B cell (primary cell): ENCODE data around the gene CD2. TPM values are rescaled to one million over a fixed set of nuclear protein-coding genes. Genes with fewer than 3 reads are reported as not detected.

ENCODE experiments used
- ATAC-seq: fragments of 200-7000 bp; cut with Tn5 transposase; one replicate; pipeline ENCODE4 v1.10.0; 2021; ENCODE audit warnings: low read depth, mild to moderate bottlenecking, moderate number of reproducible peaks, moderate library complexity
- CTCF ChIA-PET: fragments of 350-600 bp; sonication (Branson Sonifier 250); formaldehyde crosslinking; loops from one replicate; lab custom pipeline; 2021; ENCODE audit warnings: antibody characterized with exemption, inconsistent platforms; lab: Charles Lee
- POLR2A ChIA-PET: fragments of 350-600 bp; sonication (Branson Sonifier 250); formaldehyde crosslinking; loops from one replicate; lab custom pipeline; 2021; ENCODE audit warnings: antibody characterized with exemption; lab: Charles Lee
- DNase-seq: peaks from one replicate; pipeline ENCODE4 v3.0.0; 2013
- H2AFZ ChIP-seq: 2 replicates; pipeline ENCODE4 v1.6.1; 2012; ENCODE audit warnings: mild to moderate bottlenecking, low read depth, low read length; ENCODE audit not compliant: insufficient read depth, poor library complexity, severe bottlenecking
- H3K27ac ChIP-seq, 2 donors: 1 replicate in 1 of 2; 2 replicates in 1 of 2; pipeline ENCODE4 v1.5.1; 2012 to 2013; ENCODE audit warnings: low read length in 2 of 2, mild to moderate bottlenecking in 2 of 2, moderate library complexity in 1 of 2
- H3K27me3 ChIP-seq, 4 experiments: fragments of 200-600 bp in 1 of 4; sonication (generic) in 1 of 4; replicated peaks in 1 of 4; 1 replicate in 2 of 4; 2 replicates in 2 of 4; pipeline versions ENCODE4 v1.6.1 to v1.7.0; 2013 to 2016; ENCODE audit warnings: low read length in 3 of 4, mild to moderate bottlenecking in 2 of 4, mixed read lengths in 1 of 4, moderate library complexity in 1 of 4; ENCODE audit not compliant: insufficient read depth in 4 of 4, control insufficient read depth in 3 of 4; ENCODE audit errors: control extremely low read depth in 1 of 4
- H3K36me3 ChIP-seq, 2 experiments: replicated peaks in 1 of 2; 1 replicate in 1 of 2; 2 replicates in 1 of 2; pipeline versions ENCODE4 v1.6.1 to v1.7.1; 2013; ENCODE audit warnings: low read length in 1 of 2; ENCODE audit not compliant: insufficient read depth in 2 of 2, control insufficient read depth in 1 of 2; ENCODE audit errors: control extremely low read depth in 1 of 2, extremely low read depth in 1 of 2
- H3K4me1 ChIP-seq, 2 donors: fragments of 200-600 bp in 1 of 2; sonication (generic) in 1 of 2; 1 replicate in 1 of 2; 2 replicates in 1 of 2; pipeline versions ENCODE4 v1.5.1 to v1.6.1; 2013 to 2017; ENCODE audit warnings: low read length in 2 of 2; ENCODE audit not compliant: control insufficient read depth in 2 of 2, insufficient read depth in 2 of 2
- H3K4me2 ChIP-seq: replicated peaks from 2 replicates; pipeline ENCODE3; 2012; ENCODE audit warnings: mild to moderate bottlenecking, low read depth, low read length; ENCODE audit not compliant: poor library complexity, severe bottlenecking
- H3K4me3 ChIP-seq, 5 experiments: fragments of 200-600 bp in 1 of 5; sonication (generic) in 1 of 5; 1 replicate in 3 of 5; 2 replicates in 2 of 5; pipeline versions ENCODE4 v1.5.1 to v1.7.0; 2011 to 2016; ENCODE audit warnings: low read length in 4 of 5, mild to moderate bottlenecking in 4 of 5, low read depth in 2 of 5, control low read depth in 1 of 5, moderate library complexity in 1 of 5; ENCODE audit not compliant: insufficient read depth in 1 of 5; ENCODE audit errors: control extremely low read depth in 1 of 5, extremely low read depth in 1 of 5
- H3K79me2 ChIP-seq: fragments of 200-600 bp; sonication (generic); one replicate; pipeline ENCODE4 v1.6.0; 2016; ENCODE audit warnings: low read length; ENCODE audit not compliant: control insufficient read depth, insufficient read depth
- H3K9ac ChIP-seq: fragments of 200-600 bp; sonication (generic); 2 replicates; pipeline ENCODE4 v1.6.1; 2017; ENCODE audit warnings: mild to moderate bottlenecking, low read length, moderate library complexity
- H3K9me3 ChIP-seq, 3 donors: one replicate each; pipeline versions ENCODE4 v1.6.1 to v1.7.1; 2013; ENCODE audit warnings: low read length in 2 of 3; ENCODE audit not compliant: control insufficient read depth in 2 of 3, insufficient read depth in 1 of 3; ENCODE audit errors: control extremely low read depth in 1 of 3
- H4K20me1 ChIP-seq: 2 replicates; pipeline ENCODE4 v1.6.0; 2012; ENCODE audit warnings: mild to moderate bottlenecking, low read length; ENCODE audit not compliant: insufficient read depth, control insufficient read depth, poor library complexity, severe bottlenecking
- H3K27ac Mint-ChIP-seq: one replicate; pipeline ENCODE4 v1.8.0; 2021; ENCODE audit warnings: mixed read lengths
- H3K27me3 Mint-ChIP-seq: one replicate; pipeline ENCODE4 v1.8.0; 2021; ENCODE audit warnings: mixed read lengths
- H3K4me1 Mint-ChIP-seq: one replicate; pipeline ENCODE4 v1.8.0; 2021; ENCODE audit warnings: mixed read lengths
- H3K4me3 Mint-ChIP-seq: one replicate; pipeline ENCODE4 v1.8.0; 2021; ENCODE audit warnings: mixed read lengths
- H3K9me3 Mint-ChIP-seq: one replicate; pipeline ENCODE4 v1.8.0; 2022; ENCODE audit warnings: mixed read lengths; ENCODE audit not compliant: insufficient read depth
- EZH2 ChIP-seq: IDR thresholded peaks from 2 replicates; pipeline ENCODE4 v1.6.1; 2012; ENCODE audit warnings: borderline replicate concordance, low read depth, mild to moderate bottlenecking, moderate library complexity, low read length; ENCODE audit not compliant: insufficient read depth, poor library complexity, severe bottlenecking
- WGBS: methylation state at CpG from one replicate; pipeline ENCODE4 v1.1.5; 2013; ENCODE audit warnings: missing lambda C conversion rate; ENCODE audit not compliant: insufficient coverage; 5-methylcytosine and 5-hydroxymethylcytosine counted together
- intact Hi-C: fragments of 100-400 bp; cut with micrococcal nuclease; formaldehyde crosslinking; loops from one replicate; pipeline ENCODE4 v1.10.0; 2022
- polyA plus RNA-seq: library from polyadenylated mRNA; depleted of rRNA; stranded (reverse); fragments of >200 nt; gene quantifications from 2 replicates; pipeline ENCODE4 v1.2.3, GENCODE V29; 2012
- total RNA-seq, 2 donors: library from RNA; stranded (reverse); fragments of 120-200 nt in 1 of 2; gene quantifications; 1 replicate in 1 of 2; 2 replicates in 1 of 2; pipeline versions ENCODE4 v1.2.3 to v1.2.4, GENCODE V29; 2013 to 2022
- TF ChIP-seq, protein P1 (sequence below): fragments of 200-600 bp; IDR thresholded peaks from one replicate; pipeline ENCODE4 v1.8.0; 2022; ENCODE audit warnings: antibody characterized with exemption, mild to moderate bottlenecking

The CD2 gene
- total and polyA plus RNA-seq, 2 donors (not counting 1 experiment from before 2014, with no cell fraction given): 0.52 to 0.74 TPM

DNA sequence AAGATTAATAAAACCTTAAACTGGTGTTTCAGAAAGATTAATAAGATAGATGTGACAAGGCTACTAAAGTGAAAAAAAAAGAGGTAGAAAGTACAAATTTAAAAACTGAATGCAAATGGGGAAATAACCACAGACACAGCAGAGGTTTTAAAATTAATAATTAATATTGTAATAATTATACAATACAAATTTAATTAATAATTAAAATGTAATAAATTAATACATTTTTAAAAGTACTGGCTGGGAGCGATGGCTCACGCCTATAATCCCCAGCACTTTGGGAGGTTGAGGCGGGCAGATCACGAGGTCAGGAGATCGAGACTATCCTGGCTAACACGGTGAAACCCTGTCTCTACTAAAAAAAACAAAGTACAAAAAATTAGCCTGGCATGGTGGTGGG is 26.8 kb downstream of the CD2 start:
- Histone ChIP-seq H3K27me3 (no peaks in the 10 kb centered on the region), H4K20me1 (no peaks in the 10 kb centered on the region), H3K36me3 (no peaks in the 10 kb centered on the region), H3K4me3 (no peak overlapping the region), H3K9me3 (peaks cover 0 to 9% (median 1%) of the 10 kb centered on the region in 3 donors), H3K9ac (no peak overlapping the region), H3K27ac (no peak overlapping the region), H3K4me2 (no peak overlapping the region), H3K79me2 (no peaks in the 10 kb centered on the region), H2AFZ (no peak overlapping the region), H3K4me1 (no peaks in the 10 kb centered on the region)
- 91% methylated on average over 4 of the region's 6 CpGs for WGBS
- ChIA-PET CTCF (no interaction called here), POLR2A (no interaction called here)
- intact Hi-C loops: no loop called here
- no peak overlapping the region for H3K27ac Mint-ChIP-seq
- peaks cover 4% of the 10 kb centered on the region for H3K9me3 Mint-ChIP-seq
- peaks cover 20% of the 10 kb centered on the region for H3K27me3 Mint-ChIP-seq
- H3K4me1 Mint-ChIP-seq: no peaks in the 10 kb centered on the region
- ATAC-seq (no peak), DNase-seq (no peak)
- no peak for TF ChIP-seq EZH2
- TF ChIP-seq, protein P1, sequence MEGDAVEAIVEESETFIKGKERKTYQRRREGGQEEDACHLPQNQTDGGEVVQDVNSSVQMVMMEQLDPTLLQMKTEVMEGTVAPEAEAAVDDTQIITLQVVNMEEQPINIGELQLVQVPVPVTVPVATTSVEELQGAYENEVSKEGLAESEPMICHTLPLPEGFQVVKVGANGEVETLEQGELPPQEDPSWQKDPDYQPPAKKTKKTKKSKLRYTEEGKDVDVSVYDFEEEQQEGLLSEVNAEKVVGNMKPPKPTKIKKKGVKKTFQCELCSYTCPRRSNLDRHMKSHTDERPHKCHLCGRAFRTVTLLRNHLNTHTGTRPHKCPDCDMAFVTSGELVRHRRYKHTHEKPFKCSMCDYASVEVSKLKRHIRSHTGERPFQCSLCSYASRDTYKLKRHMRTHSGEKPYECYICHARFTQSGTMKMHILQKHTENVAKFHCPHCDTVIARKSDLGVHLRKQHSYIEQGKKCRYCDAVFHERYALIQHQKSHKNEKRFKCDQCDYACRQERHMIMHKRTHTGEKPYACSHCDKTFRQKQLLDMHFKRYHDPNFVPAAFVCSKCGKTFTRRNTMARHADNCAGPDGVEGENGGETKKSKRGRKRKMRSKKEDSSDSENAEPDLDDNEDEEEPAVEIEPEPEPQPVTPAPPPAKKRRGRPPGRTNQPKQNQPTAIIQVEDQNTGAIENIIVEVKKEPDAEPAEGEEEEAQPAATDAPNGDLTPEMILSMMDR: no peak
- H3K4me3 Mint-ChIP-seq: no peak overlapping the region

GRCh38 chr1:116785006-116785405 is 30.8 kb downstream of the CD2 start:
- no peak for TF ChIP-seq EZH2
- TF ChIP-seq, protein P1: no peak
- no peaks in the 10 kb centered on the region for H3K27me3 ChIP-seq
- H3K4me3 ChIP-seq: no peak overlapping the region
- no peak overlapping the region for H3K27ac ChIP-seq
- H2AFZ ChIP-seq: no peak overlapping the region
- 25% methylated on average over 4 of the region's 4 CpGs for WGBS
- intact Hi-C loops: no loop called here
- Mint-ChIP-seq H3K27ac (no peak overlapping the region), H3K27me3 (peaks cover 19% of the 10 kb centered on the region), H3K9me3 (peaks cover 5% of the 10 kb centered on the region), H3K4me1 (no peaks in the 10 kb centered on the region), H3K4me3 (no peak overlapping the region)
- peaks cover 0 to 9% (median 2%) of the 10 kb centered on the region in 3 donors for H3K9me3 ChIP-seq
- ATAC-seq: no peak
- no peaks in the 10 kb centered on the region for H3K36me3 ChIP-seq
- H3K79me2 ChIP-seq: no peaks in the 10 kb centered on the region
- ChIA-PET POLR2A (no interaction called here), CTCF (no interaction called here)
- no peak overlapping the region for H3K4me2 ChIP-seq
- no peak for DNase-seq
- no peak overlapping the region for H3K9ac ChIP-seq
- H3K4me1 ChIP-seq: no peaks in the 10 kb centered on the region
- no peaks in the 10 kb centered on the region for H4K20me1 ChIP-seq
